Mesothelial cell of epicardium (in vitro differentiated cells): ENCODE results near the gene NUTM2B. TPM values are rescaled to one million over a fixed set of nuclear protein-coding genes. Genes with fewer than 3 reads are reported as not detected.
"Not testable (repeated sequence)": the region's sequence is repeated elsewhere in the genome, so short reads cannot be mapped to it uniquely, and the experiment has no call there.

Experiments
- DNase-seq, 2 experiments: peaks; one replicate each; pipeline ENCODE4 v3.0.0; 2021; ENCODE audit warnings: low spot score in 2 of 2; ENCODE audit not compliant: unreplicated experiment in 2 of 2
- H3K27ac Mint-ChIP-seq: 2 replicates; pipeline ENCODE4 v1.8.0; 2021; ENCODE audit warnings: mixed read lengths
- H3K27me3 Mint-ChIP-seq: 2 replicates; pipeline ENCODE4 v1.8.0; 2021; ENCODE audit warnings: low read depth, mixed read lengths
- H3K36me3 Mint-ChIP-seq: 2 replicates; pipeline ENCODE4 v1.8.0; 2021; ENCODE audit warnings: mixed read lengths
- H3K4me1 Mint-ChIP-seq: 2 replicates; pipeline ENCODE4 v1.8.0; 2021; ENCODE audit warnings: mixed read lengths
- H3K4me3 Mint-ChIP-seq: 2 replicates; pipeline ENCODE4 v1.8.0; 2021; ENCODE audit warnings: mild to moderate bottlenecking, moderate library complexity, mixed read lengths
- H3K9me3 Mint-ChIP-seq: 2 replicates; pipeline ENCODE4 v1.8.0; 2021; ENCODE audit warnings: mixed read lengths
- total RNA-seq: library from RNA; stranded (reverse); gene quantifications from 3 replicates; pipeline ENCODE4 v1.2.1, GENCODE V29; 2021

The NUTM2B gene
- total RNA-seq: 1.0 to 1.7 TPM (median 1.4 TPM) in 3 replicates

- H3K27me3 Mint-ChIP-seq, H3K36me3 Mint-ChIP-seq: not testable (repeated sequence)
Measured at GRCh38 chr10:79702927-79703326, at the start of gene NUTM2B. NUTM2B (plus strand) TSS chr10:79703227; CDS start chr10:79703610, 383 bp downstream.

DNA sequence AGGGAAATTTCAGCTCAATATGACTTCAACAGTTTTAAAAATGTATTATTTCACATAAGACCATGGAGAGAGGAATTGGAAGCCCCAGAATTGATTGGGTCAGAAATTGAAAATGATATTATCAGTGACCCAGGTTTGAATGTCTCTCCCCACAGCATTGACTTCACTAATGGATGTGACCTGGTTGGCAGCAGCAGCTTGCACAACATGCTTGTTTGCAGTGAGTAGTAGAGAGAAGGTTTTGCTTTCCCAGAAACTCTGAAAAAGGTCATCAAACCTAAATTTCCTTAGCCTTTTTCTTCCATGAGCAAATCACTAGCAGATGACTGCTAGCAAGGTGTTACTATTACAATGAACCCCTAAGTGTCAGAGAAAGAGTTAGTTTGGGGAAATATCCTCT is 39.7 kb upstream of the NUTM2B start:
- H3K9me3 Mint-ChIP-seq, H3K36me3 Mint-ChIP-seq, H3K27ac Mint-ChIP-seq, H3K27me3 Mint-ChIP-seq, DNase-seq, H3K4me3 Mint-ChIP-seq, H3K4me1 Mint-ChIP-seq: not testable (repeated sequence)

More at GRCh38 chr10:79702927-79703326, at the start of gene NUTM2B:
- not testable (repeated sequence) for DNase-seq, H3K27ac Mint-ChIP-seq, H3K4me1 Mint-ChIP-seq, H3K9me3 Mint-ChIP-seq, H3K4me3 Mint-ChIP-seq

- peaks cover 10% of the 10 kb centered on the region for H3K4me1 Mint-ChIP-seq
- not testable (repeated sequence) for H3K9me3 Mint-ChIP-seq, H3K4me3 Mint-ChIP-seq, DNase-seq, H3K27me3 Mint-ChIP-seq, H3K36me3 Mint-ChIP-seq, H3K27ac Mint-ChIP-seq
Measured at GRCh38 chr10:79664686-79665085, 38.3 kb upstream of the NUTM2B start.

GRCh38 chr10:79669248-79669788 is 33.7 kb upstream of the NUTM2B start:
- H3K4me3 Mint-ChIP-seq, H3K4me1 Mint-ChIP-seq, H3K27me3 Mint-ChIP-seq, DNase-seq, H3K9me3 Mint-ChIP-seq, H3K36me3 Mint-ChIP-seq: not testable (repeated sequence)
- peak overlapping the region; percentile 61 for H3K27ac Mint-ChIP-seq

GRCh38 chr10:79674878-79675277 is 28.1 kb upstream of the NUTM2B start:
- H3K36me3 Mint-ChIP-seq, DNase-seq, H3K27ac Mint-ChIP-seq, H3K4me3 Mint-ChIP-seq, H3K27me3 Mint-ChIP-seq, H3K9me3 Mint-ChIP-seq, H3K4me1 Mint-ChIP-seq: not testable (repeated sequence)

GRCh38 chr10:79683026-79683883 is 19.8 kb upstream of the NUTM2B start:
- not testable (repeated sequence) for H3K4me1 Mint-ChIP-seq, H3K27me3 Mint-ChIP-seq, H3K9me3 Mint-ChIP-seq, H3K4me3 Mint-ChIP-seq, DNase-seq, H3K27ac Mint-ChIP-seq
- H3K36me3 Mint-ChIP-seq: peaks cover 13% of the 10 kb centered on the region

GRCh38 chr10:79683884-79684720 is 18.9 kb upstream of the NUTM2B start:
- H3K27ac Mint-ChIP-seq, DNase-seq: not testable (repeated sequence)

DNA sequence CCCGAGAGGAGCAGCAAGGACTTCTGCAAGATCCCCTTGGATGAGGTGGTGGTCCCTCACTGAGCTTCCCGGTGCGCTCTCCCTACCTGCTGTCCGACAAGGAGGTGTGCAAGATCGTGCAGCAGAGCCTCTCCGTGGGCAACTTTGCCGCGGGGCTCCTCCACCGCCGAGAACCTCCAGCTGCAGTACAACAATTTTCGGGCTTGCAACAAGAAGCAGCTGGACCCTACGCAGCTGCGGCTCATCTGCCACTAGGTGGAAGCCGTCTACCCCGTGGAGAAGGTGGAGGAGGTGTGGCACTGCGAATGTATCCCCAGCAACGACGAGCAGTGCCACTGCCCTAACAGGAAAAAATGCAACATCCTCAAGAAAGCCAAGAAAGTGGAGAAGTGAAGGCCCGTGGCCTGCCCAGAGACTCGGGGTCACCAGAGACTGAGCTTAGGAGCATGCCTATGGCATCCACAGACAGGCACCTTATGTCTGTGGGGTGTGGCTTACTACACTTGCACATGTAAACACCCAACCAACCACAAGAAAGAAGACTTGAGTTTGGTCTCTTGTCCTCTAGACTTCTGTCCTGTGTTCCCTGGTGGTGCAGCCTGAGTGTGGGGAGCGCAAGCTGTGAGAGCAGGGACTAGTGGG is 17.9 kb upstream of the NUTM2B start:
- H3K4me3 Mint-ChIP-seq, H3K4me1 Mint-ChIP-seq, DNase-seq, H3K9me3 Mint-ChIP-seq, H3K27me3 Mint-ChIP-seq, H3K27ac Mint-ChIP-seq: not testable (repeated sequence)
- peaks cover 13% of the 10 kb centered on the region for H3K36me3 Mint-ChIP-seq

More at GRCh38 chr10:79683884-79684720, 18.9 kb upstream of the NUTM2B start:
- H3K27me3 Mint-ChIP-seq, H3K4me3 Mint-ChIP-seq, H3K4me1 Mint-ChIP-seq, H3K9me3 Mint-ChIP-seq: not testable (repeated sequence)
- peaks cover 13% of the 10 kb centered on the region for H3K36me3 Mint-ChIP-seq

DNA sequence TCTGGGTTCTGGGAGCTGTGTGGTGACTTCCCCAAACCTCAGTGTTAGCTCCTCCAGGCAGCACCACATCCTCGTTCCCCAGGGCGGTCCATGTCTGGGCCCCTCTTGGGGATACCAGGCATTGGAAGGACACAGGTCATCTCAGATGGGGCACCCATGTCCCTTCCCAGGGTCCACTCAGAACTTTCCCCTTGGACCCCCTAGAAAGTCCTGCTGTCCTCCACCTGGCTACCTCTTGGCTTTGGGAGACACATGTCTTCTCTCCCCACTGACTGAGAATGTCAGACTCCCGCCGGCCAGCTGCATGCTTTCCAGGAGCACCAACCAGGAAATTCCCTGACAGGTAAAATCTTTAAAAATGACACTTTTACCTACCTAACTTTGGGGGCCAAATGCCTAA is 16.4 kb upstream of the NUTM2B start:
- not testable (repeated sequence) for H3K4me1 Mint-ChIP-seq, DNase-seq, H3K4me3 Mint-ChIP-seq, H3K27me3 Mint-ChIP-seq, H3K9me3 Mint-ChIP-seq, H3K27ac Mint-ChIP-seq
- peaks cover 13% of the 10 kb centered on the region for H3K36me3 Mint-ChIP-seq

GRCh38 chr10:79687406-79688150 is 15.4 kb upstream of the NUTM2B start:
- DNase-seq, H3K27me3 Mint-ChIP-seq, H3K4me3 Mint-ChIP-seq, H3K9me3 Mint-ChIP-seq, H3K27ac Mint-ChIP-seq, H3K4me1 Mint-ChIP-seq: not testable (repeated sequence)
- H3K36me3 Mint-ChIP-seq: peaks cover 13% of the 10 kb centered on the region

- not testable (repeated sequence) for H3K9me3 Mint-ChIP-seq, H3K27me3 Mint-ChIP-seq, H3K27ac Mint-ChIP-seq, DNase-seq, H3K4me3 Mint-ChIP-seq, H3K4me1 Mint-ChIP-seq
- peaks cover 16% of the 10 kb centered on the region for H3K36me3 Mint-ChIP-seq
Measured at GRCh38 chr10:79688798-79689197, 14.2 kb upstream of the NUTM2B start.

- DNase-seq, H3K27ac Mint-ChIP-seq, H3K4me1 Mint-ChIP-seq, H3K4me3 Mint-ChIP-seq, H3K9me3 Mint-ChIP-seq, H3K36me3 Mint-ChIP-seq, H3K27me3 Mint-ChIP-seq: not testable (repeated sequence)
Measured at GRCh38 chr10:79696596-79696995, 6.4 kb upstream of the NUTM2B start.

DNA sequence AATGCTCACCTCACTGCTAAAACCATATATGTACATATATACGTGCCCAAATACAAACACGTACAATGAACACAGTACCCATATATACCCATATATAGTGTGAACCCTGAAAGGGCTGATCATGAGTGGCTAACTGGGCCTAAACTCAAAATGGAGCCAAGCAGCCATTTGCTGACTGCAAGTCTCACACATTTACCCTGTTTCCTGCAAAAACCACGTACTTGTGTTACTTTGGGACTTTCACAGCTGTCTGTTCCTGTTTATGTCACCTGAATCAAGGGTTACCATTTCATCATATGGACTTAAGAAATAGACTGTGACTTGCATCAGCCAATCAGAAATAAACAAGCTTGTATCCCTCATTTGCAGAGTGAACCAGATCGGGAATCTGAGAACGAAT is 5.9 kb upstream of the NUTM2B start:
- not testable (repeated sequence) for H3K36me3 Mint-ChIP-seq, H3K27me3 Mint-ChIP-seq, DNase-seq, H3K27ac Mint-ChIP-seq, H3K4me3 Mint-ChIP-seq, H3K4me1 Mint-ChIP-seq, H3K9me3 Mint-ChIP-seq
